ENCODE data around the gene DLGAP4. TPM values are rescaled to one million over a fixed set of nuclear protein-coding genes. Genes with fewer than 3 reads are reported as not detected.

The DLGAP4 gene
- total and polyA plus RNA-seq, 9 of the 15 experiments (the other 6 are each of a cell fraction or from before 2014, with no cell fraction given) = 0.31 to 34.1 (median 4.5) TPM

DNA sequence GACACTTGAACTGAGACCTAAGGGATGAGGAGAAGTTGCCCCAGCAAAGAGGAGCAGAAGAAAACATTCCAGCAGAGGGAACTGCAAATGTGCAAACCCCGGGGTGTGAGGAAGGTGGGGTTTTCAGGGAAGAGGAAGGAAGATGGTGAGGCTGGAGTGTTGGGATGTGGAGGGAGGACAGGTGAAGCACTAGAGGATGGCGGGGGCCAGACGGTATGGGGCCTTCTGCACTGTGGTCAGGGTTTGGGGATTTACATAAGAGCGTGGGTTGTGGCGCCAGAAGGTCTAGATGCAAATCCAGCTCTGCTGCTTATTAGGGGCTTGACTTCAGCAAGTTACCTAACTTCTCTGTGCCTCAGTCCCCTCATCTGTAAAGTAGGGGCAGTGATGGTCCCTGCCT lies 16.0 kb downstream of the DLGAP4 start:
- no peak for DNase-seq (ENCODE audit: extremely low read depth in 1 of 4, low spot score in 3 of 4)
- Histone ChIP-seq H3K9ac (ENCODE audit: insufficient read depth in 1 of 2, low read depth in 2 of 2, low read length in 2 of 2) (no peak overlapping the region), H3K4me1 (replicated peaks in 1 of 2; ENCODE audit: control insufficient read depth in 2 of 2, insufficient read depth in 2 of 2, low read length in 2 of 2) (no peaks in the 10 kb centered on the region), H3K27ac (ENCODE audit: extremely low read depth, low read depth, low read length) (no peak overlapping the region), H3K36me3 (ENCODE audit: control insufficient read depth, insufficient read depth, low read length) (no peaks in the 10 kb centered on the region), H3K27me3 (ENCODE audit: control insufficient read depth in 2 of 2, insufficient read depth in 2 of 2, low read length in 2 of 2) (peaks cover 6 to 24% of the 10 kb centered on the region in 2 experiments; a peak in 3 of 5 replicates), H4K20me1 (replicated peaks; ENCODE audit: control insufficient read depth, insufficient read depth, low read length) (0 out of 2 replicates have a peak, but pooled peaks cover 5% of the 10 kb centered on the region), H3K9me3 (replicated peaks; ENCODE audit: control insufficient read depth, insufficient read depth, low read depth, low read length) (no peaks in the 10 kb centered on the region), H3K79me2 (ENCODE audit: control insufficient read depth, insufficient read depth, low read length) (no peaks in the 10 kb centered on the region), H3K4me2 (ENCODE audit: insufficient read depth, low read length) (no peak overlapping the region), H2AFZ (ENCODE audit: low read depth, low read length) (no peak overlapping the region), H3K4me3 (no peak overlapping the region), H3K9me1 (ENCODE audit: control insufficient read depth, insufficient read depth, low read length) (no peaks in the 10 kb centered on the region)
- in situ Hi-C loops (cut with MboI) (no loop called here), intact Hi-C loops (cut with micrococcal nuclease) (no loop called here)
- ATAC-seq = no peak
- no peak for FAIRE-seq
- ChIA-PET CTCF (ENCODE audit: low intra/inter-chr PET ratio) (no interaction called here), POLR2A (no interaction called here)
- BruUV-seq (replicated peaks) = no TSS peak
- 0% methylated on average over 5 of the region's 5 CpGs for WGBS (ENCODE audit: insufficient coverage, low coverage, missing lambda C conversion rate)
- TF ChIP-seq ZNF384 (IDR thresholded peaks at IDR 0.05; ENCODE audit: low read depth, low read length) (no peak), SMC3 (conservative IDR thresholded peaks at IDR 0.05; ENCODE audit: insufficient read depth, low read depth, low read length) (no peak), FOXJ3 (CRISPR knock-in tag; IDR thresholded peaks at IDR 0.05) (no peak), ZNF134 (CRISPR knock-in tag; conservative IDR thresholded peaks at IDR 0.05) (no peak), ERF (CRISPR knock-in tag; IDR thresholded peaks at IDR 0.05) (no peak), MTF1 (CRISPR knock-in tag; IDR thresholded peaks at IDR 0.05; ENCODE audit: borderline replicate concordance) (no peak), ATF4 (CRISPR knock-in tag; IDR thresholded peaks at IDR 0.05) (no peak), ZFX (CRISPR knock-in tag; IDR thresholded peaks at IDR 0.05) (no peak), SMARCA5 (IDR thresholded peaks at IDR 0.05) (no peak), COPS2 (conservative IDR thresholded peaks at IDR 0.05) (no peak)
- TF ChIP-seq, protein P1, sequence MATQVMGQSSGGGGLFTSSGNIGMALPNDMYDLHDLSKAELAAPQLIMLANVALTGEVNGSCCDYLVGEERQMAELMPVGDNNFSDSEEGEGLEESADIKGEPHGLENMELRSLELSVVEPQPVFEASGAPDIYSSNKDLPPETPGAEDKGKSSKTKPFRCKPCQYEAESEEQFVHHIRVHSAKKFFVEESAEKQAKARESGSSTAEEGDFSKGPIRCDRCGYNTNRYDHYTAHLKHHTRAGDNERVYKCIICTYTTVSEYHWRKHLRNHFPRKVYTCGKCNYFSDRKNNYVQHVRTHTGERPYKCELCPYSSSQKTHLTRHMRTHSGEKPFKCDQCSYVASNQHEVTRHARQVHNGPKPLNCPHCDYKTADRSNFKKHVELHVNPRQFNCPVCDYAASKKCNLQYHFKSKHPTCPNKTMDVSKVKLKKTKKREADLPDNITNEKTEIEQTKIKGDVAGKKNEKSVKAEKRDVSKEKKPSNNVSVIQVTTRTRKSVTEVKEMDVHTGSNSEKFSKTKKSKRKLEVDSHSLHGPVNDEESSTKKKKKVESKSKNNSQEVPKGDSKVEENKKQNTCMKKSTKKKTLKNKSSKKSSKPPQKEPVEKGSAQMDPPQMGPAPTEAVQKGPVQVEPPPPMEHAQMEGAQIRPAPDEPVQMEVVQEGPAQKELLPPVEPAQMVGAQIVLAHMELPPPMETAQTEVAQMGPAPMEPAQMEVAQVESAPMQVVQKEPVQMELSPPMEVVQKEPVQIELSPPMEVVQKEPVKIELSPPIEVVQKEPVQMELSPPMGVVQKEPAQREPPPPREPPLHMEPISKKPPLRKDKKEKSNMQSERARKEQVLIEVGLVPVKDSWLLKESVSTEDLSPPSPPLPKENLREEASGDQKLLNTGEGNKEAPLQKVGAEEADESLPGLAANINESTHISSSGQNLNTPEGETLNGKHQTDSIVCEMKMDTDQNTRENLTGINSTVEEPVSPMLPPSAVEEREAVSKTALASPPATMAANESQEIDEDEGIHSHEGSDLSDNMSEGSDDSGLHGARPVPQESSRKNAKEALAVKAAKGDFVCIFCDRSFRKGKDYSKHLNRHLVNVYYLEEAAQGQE (IDR thresholded peaks at IDR 0.05; ENCODE audit: borderline replicate concordance) = no peak
- TF ChIP-seq, protein P1 (CRISPR knock-in tag; IDR thresholded peaks at IDR 0.05; ENCODE audit: low read depth) = no peak
- TF ChIP-seq, protein P2, sequence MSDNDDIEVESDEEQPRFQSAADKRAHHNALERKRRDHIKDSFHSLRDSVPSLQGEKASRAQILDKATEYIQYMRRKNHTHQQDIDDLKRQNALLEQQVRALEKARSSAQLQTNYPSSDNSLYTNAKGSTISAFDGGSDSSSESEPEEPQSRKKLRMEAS (CRISPR knock-in tag; IDR thresholded peaks at IDR 0.05) = no peak
- TF ChIP-seq, protein P3, sequence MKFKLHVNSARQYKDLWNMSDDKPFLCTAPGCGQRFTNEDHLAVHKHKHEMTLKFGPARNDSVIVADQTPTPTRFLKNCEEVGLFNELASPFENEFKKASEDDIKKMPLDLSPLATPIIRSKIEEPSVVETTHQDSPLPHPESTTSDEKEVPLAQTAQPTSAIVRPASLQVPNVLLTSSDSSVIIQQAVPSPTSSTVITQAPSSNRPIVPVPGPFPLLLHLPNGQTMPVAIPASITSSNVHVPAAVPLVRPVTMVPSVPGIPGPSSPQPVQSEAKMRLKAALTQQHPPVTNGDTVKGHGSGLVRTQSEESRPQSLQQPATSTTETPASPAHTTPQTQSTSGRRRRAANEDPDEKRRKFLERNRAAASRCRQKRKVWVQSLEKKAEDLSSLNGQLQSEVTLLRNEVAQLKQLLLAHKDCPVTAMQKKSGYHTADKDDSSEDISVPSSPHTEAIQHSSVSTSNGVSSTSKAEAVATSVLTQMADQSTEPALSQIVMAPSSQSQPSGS (CRISPR knock-in tag; IDR thresholded peaks at IDR 0.05) = no peak

All from K562 (cell line).